ENCODE results near the gene C2orf42.

DNA sequence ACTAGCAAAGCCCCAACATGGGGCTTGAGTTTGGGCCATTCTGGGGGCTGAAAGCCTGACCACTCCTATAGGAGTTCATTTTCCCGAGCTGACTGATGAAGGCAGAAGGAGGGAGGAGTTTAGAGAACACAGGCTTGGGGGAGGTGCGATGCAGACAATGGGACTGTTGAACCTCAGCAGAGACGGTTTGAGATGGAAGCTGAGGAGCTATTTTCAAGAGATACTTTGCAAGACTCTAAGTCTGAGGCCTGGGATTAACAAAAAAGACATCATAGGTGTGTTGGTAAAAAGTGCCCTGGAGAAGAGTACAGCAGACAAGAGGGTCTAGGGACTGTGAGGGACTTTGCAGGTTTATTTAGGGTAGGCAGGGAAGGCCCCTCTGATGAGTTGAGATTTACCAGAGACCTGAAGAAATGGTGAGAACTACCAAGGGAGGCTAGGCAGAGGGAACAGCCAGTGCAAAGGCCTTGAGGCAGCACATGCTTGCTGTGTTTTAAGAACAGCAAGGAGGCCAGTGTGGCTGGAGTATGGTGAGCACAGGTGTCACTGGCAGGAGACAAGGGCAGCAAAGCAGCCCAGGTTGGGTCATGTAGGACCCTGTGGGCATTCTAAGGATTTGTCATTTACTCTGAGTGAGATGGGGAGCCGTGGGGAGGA, 71.9 kb downstream of the C2orf42 start:
- TF ChIP-seq, protein P1, sequence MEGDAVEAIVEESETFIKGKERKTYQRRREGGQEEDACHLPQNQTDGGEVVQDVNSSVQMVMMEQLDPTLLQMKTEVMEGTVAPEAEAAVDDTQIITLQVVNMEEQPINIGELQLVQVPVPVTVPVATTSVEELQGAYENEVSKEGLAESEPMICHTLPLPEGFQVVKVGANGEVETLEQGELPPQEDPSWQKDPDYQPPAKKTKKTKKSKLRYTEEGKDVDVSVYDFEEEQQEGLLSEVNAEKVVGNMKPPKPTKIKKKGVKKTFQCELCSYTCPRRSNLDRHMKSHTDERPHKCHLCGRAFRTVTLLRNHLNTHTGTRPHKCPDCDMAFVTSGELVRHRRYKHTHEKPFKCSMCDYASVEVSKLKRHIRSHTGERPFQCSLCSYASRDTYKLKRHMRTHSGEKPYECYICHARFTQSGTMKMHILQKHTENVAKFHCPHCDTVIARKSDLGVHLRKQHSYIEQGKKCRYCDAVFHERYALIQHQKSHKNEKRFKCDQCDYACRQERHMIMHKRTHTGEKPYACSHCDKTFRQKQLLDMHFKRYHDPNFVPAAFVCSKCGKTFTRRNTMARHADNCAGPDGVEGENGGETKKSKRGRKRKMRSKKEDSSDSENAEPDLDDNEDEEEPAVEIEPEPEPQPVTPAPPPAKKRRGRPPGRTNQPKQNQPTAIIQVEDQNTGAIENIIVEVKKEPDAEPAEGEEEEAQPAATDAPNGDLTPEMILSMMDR (IDR thresholded peaks at IDR 0.05) = no peak
- TF ChIP-seq POLR2A (IDR thresholded peaks at IDR 0.05) = no peak
